ENCODE results near the gene SORCS2. TPM values are rescaled to one million over a fixed set of nuclear protein-coding genes. Genes with fewer than 3 reads are reported as not detected.

SORCS2 gene
- polyA plus RNA-seq, 1 donor (not counting 4 experiments of a cell fraction or from before 2014, with no cell fraction given), result 0.09 TPM

GRCh38 chr4:7372673-7373072 lies 180.3 kb downstream of the SORCS2 start:
- H3K79me2 ChIP-seq (ENCODE audit: control insufficient read depth, insufficient read depth, low read length), result no peaks in the 10 kb centered on the region
- DNase-seq (ENCODE audit: low read depth, low spot score) (no peak), FAIRE-seq (no peak)
- no peaks in the 10 kb centered on the region for H3K36me3 ChIP-seq (ENCODE audit: control insufficient read depth in 2 of 2, extremely low read depth in 1 of 2, insufficient read depth in 2 of 2, low read length in 2 of 2)
- H3K27me3 ChIP-seq (ENCODE audit: control insufficient read depth, extremely low read depth, insufficient read depth, low read length), result peaks cover 4% of the 10 kb centered on the region
- H3K27ac ChIP-seq (ENCODE audit: control insufficient read depth, insufficient read depth, low read length), result no peak overlapping the region
- no peak overlapping the region for H2AFZ ChIP-seq (ENCODE audit: control insufficient read depth, low read length)
- TF ChIP-seq EZH2 (IDR thresholded peaks at IDR 0.05; ENCODE audit: low read length), result no peak
- no peak for TF ChIP-seq CTCF (optimal IDR thresholded peaks at IDR 0.05 in 1 of 3, IDR thresholded peaks at IDR 0.05 in 1 of 3, conservative IDR thresholded peaks at IDR 0.05 in 1 of 3; ENCODE audit: extremely low read depth in 1 of 3, insufficient read depth in 2 of 3, low read length in 3 of 3)
- H3K4me1 ChIP-seq (ENCODE audit: control insufficient read depth, extremely low read depth, insufficient read depth, low read length), result no peaks in the 10 kb centered on the region
- H3K4me2 ChIP-seq (ENCODE audit: control insufficient read depth, extremely low read depth, insufficient read depth, low read depth, low read length), result no peak overlapping the region
- dilution Hi-C loops (cut with MboI; ENCODE audit: extremely low pct_ligation_motif_present, low sequenced_read_pairs), result no loop called here
- no peaks in the 10 kb centered on the region for H3K9me1 ChIP-seq (ENCODE audit: control insufficient read depth, extremely low read depth, insufficient read depth, low read length)
- H4K20me1 ChIP-seq (ENCODE audit: control insufficient read depth, extremely low read depth, insufficient read depth, low read length), result no peaks in the 10 kb centered on the region
- H3K9me3 ChIP-seq (ENCODE audit: control insufficient read depth, low read depth, low read length), result no peaks in the 10 kb centered on the region
- no peak overlapping the region for H3K4me3 ChIP-seq (ENCODE audit: control insufficient read depth in 2 of 3, extremely low read depth in 1 of 3, insufficient read depth in 2 of 3, low read depth in 1 of 3, low read length in 3 of 3)
- no peak overlapping the region for H3K9ac ChIP-seq (ENCODE audit: control insufficient read depth, extremely low read depth, insufficient read depth, low read length)

GRCh38 chr4:7374571-7374970 lies 182.2 kb downstream of the SORCS2 start:
- Histone ChIP-seq H4K20me1 (ENCODE audit: control insufficient read depth, extremely low read depth, insufficient read depth, low read length) (no peaks in the 10 kb centered on the region), H3K79me2 (ENCODE audit: control insufficient read depth, insufficient read depth, low read length) (no peaks in the 10 kb centered on the region), H3K27me3 (ENCODE audit: control insufficient read depth, extremely low read depth, insufficient read depth, low read length) (no peaks in the 10 kb centered on the region), H3K9me1 (ENCODE audit: control insufficient read depth, extremely low read depth, insufficient read depth, low read length) (no peaks in the 10 kb centered on the region), H3K27ac (ENCODE audit: control insufficient read depth, insufficient read depth, low read length) (no peak overlapping the region), H3K4me1 (ENCODE audit: control insufficient read depth, extremely low read depth, insufficient read depth, low read length) (no peaks in the 10 kb centered on the region), H3K36me3 (ENCODE audit: control insufficient read depth in 2 of 2, extremely low read depth in 1 of 2, insufficient read depth in 2 of 2, low read length in 2 of 2) (no peaks in the 10 kb centered on the region), H3K4me2 (ENCODE audit: control insufficient read depth, extremely low read depth, insufficient read depth, low read depth, low read length) (no peak overlapping the region), H3K4me3 (ENCODE audit: control insufficient read depth in 2 of 3, extremely low read depth in 1 of 3, insufficient read depth in 2 of 3, low read depth in 1 of 3, low read length in 3 of 3) (no peak overlapping the region), H2AFZ (ENCODE audit: control insufficient read depth, low read length) (no peak overlapping the region), H3K9ac (ENCODE audit: control insufficient read depth, extremely low read depth, insufficient read depth, low read length) (no peak overlapping the region), H3K9me3 (ENCODE audit: control insufficient read depth, low read depth, low read length) (no peaks in the 10 kb centered on the region)
- dilution Hi-C loops (cut with MboI; ENCODE audit: extremely low pct_ligation_motif_present, low sequenced_read_pairs), result no loop called here
- TF ChIP-seq CTCF (optimal IDR thresholded peaks at IDR 0.05 in 1 of 3, IDR thresholded peaks at IDR 0.05 in 1 of 3, conservative IDR thresholded peaks at IDR 0.05 in 1 of 3; ENCODE audit: extremely low read depth in 1 of 3, insufficient read depth in 2 of 3, low read length in 3 of 3) (no peak), EZH2 (IDR thresholded peaks at IDR 0.05; ENCODE audit: low read length) (no peak)
- DNase-seq (ENCODE audit: low read depth, low spot score) (no peak), FAIRE-seq (no peak)

All from keratinocyte (primary cell).